Upper lobe of right lung (tissue), 1 donor: ENCODE results near the gene CLMN. TPM values are rescaled to one million over a fixed set of nuclear protein-coding genes. Genes with fewer than 3 reads are reported as not detected.

Experiments used
- ATAC-seq: fragments of 200-7000 bp; cut with Tn5 transposase; one replicate; pipeline ENCODE4 v1.9.1; 2020; ENCODE audit warnings: mild to moderate bottlenecking, moderate library complexity
- DNase-seq: peaks from one replicate; pipeline ENCODE4 v3.0.0-alpha.2; 2020
- H3K27ac ChIP-seq: fragments of 200-600 bp; one replicate; pipeline ENCODE4 v1.8.0; 2022
- H3K27me3 ChIP-seq: fragments of 200-600 bp; one replicate; pipeline ENCODE4 v1.8.0; 2022; ENCODE audit warnings: mild to moderate bottlenecking
- H3K36me3 ChIP-seq: fragments of 200-600 bp; one replicate; pipeline ENCODE4 v1.8.0; 2022
- H3K4me1 ChIP-seq: fragments of 200-600 bp; one replicate; pipeline ENCODE4 v1.8.0; 2022
- H3K4me3 ChIP-seq: fragments of 200-600 bp; one replicate; pipeline ENCODE4 v1.8.0; 2022; ENCODE audit warnings: mild to moderate bottlenecking
- H3K9me3 ChIP-seq: fragments of 200-600 bp; one replicate; pipeline ENCODE4 v1.8.0; 2022
- CTCF ChIP-seq: fragments of 200-600 bp; IDR thresholded peaks from one replicate; pipeline ENCODE4 v1.8.0; 2022; ENCODE audit warnings: antibody characterized with exemption
- intact Hi-C: fragments of 100-400 bp; cut with DNase I; formaldehyde crosslinking; loops from one replicate; pipeline ENCODE4 v1.11.0; 2022
- long read RNA-seq: library from polyadenylated mRNA; unstranded; transcript quantifications from one replicate; pipeline ENCODE4 v2.0.0, GENCODE V29; 2021
- total RNA-seq: library from RNA; stranded (reverse); fragmentation: NEBNext Ultra II Directional; extraction: Animal tissue kit (Norgen Biotek cat#: 25700); gene quantifications from one replicate; pipeline ENCODE4 v1.2.1, GENCODE V29; 2021
- donor health status: DM: no; HTN: yes; CAD: no; lungs with severe emphysema.

The CLMN gene
- total RNA-seq = 19.3 TPM
- long read RNA-seq, full-length matches to known transcripts = 5 of 25 reads
- long read RNA-seq, partial matches to known transcripts = 9 of 25 reads
- long read RNA-seq, other reads (novel, unspliced or antisense) = 11 of 25 reads

GRCh38 chr14:95319312-95320077 lies at the start of gene CLMN:
CLMN (minus strand) TSS chr14:95319908; CDS start chr14:95319792, 116 bp downstream.
- intact Hi-C loops = no loop called here
- DNase-seq (peak; percentile 75), ATAC-seq (peak; percentile 74)
- H3K27me3 ChIP-seq = no peaks in the 10 kb centered on the region
- no peaks in the 10 kb centered on the region for H3K9me3 ChIP-seq
- H3K36me3 ChIP-seq = no peaks in the 10 kb centered on the region
- peak within 1 kb of the TSS; percentile 73 for H3K4me3 ChIP-seq
- TF ChIP-seq CTCF = no peak
- peak within 1 kb of the TSS; percentile 66 for H3K27ac ChIP-seq
- H3K4me1 ChIP-seq = peaks cover 16% of the 10 kb centered on the region

- Histone ChIP-seq H3K4me1 (peaks cover 5% of the 10 kb centered on the region), H3K27ac (no peak overlapping the region), H3K4me3 (no peak overlapping the region), H3K9me3 (no peaks in the 10 kb centered on the region), H3K36me3 (no peaks in the 10 kb centered on the region), H3K27me3 (peaks cover 24% of the 10 kb centered on the region)
- ATAC-seq = no peak
- DNase-seq = no peak
- intact Hi-C loops = no loop called here
- TF ChIP-seq CTCF = no peak
These were observed 45.7 kb upstream of the CLMN start for GRCh38 chr14:95365401-95365800.

- intact Hi-C loops = no loop called here
- no peak overlapping the region for H3K27ac ChIP-seq
- H3K4me1 ChIP-seq = peaks cover 5% of the 10 kb centered on the region
- no peaks in the 10 kb centered on the region for H3K36me3 ChIP-seq
- no peak overlapping the region for H3K4me3 ChIP-seq
- H3K27me3 ChIP-seq = peaks cover 30% of the 10 kb centered on the region
- H3K9me3 ChIP-seq = no peaks in the 10 kb centered on the region
- no peak for TF ChIP-seq CTCF
- DNase-seq (no peak), ATAC-seq (no peak)
These were observed 44.9 kb upstream of the CLMN start for GRCh38 chr14:95364481-95365209.

GRCh38 chr14:95363468-95363954 lies 43.8 kb upstream of the CLMN start:
- Histone ChIP-seq H3K36me3 (no peaks in the 10 kb centered on the region), H3K4me3 (no peak overlapping the region), H3K4me1 (peaks cover 5% of the 10 kb centered on the region), H3K27ac (no peak overlapping the region), H3K9me3 (no peaks in the 10 kb centered on the region), H3K27me3 (peaks cover 32% of the 10 kb centered on the region)
- intact Hi-C loops = no loop called here
- ATAC-seq = no peak
- no peak for TF ChIP-seq CTCF
- DNase-seq = no peak

GRCh38 chr14:95362138-95362494 lies 42.4 kb upstream of the CLMN start:
- Histone ChIP-seq H3K27ac (no peak overlapping the region), H3K4me3 (no peak overlapping the region), H3K36me3 (no peaks in the 10 kb centered on the region), H3K27me3 (peaks cover 32% of the 10 kb centered on the region), H3K9me3 (no peaks in the 10 kb centered on the region), H3K4me1 (peaks cover 5% of the 10 kb centered on the region)
- intact Hi-C loops = no loop called here
- ATAC-seq = no peak
- no peak for DNase-seq
- no peak for TF ChIP-seq CTCF
